GM18519 (cell line): Measurements from ENCODE around the gene CSTF2T.

Experiments used
- ATAC-seq: cut with Tn5 transposase; IDR thresholded peaks from one replicate; pipeline ENCODE4 v1.9.1; 2021; ENCODE audit warnings: mild to moderate bottlenecking, moderate library complexity; ENCODE audit not compliant: unreplicated experiment, low FRiP score

CSTF2T gene

DNA sequence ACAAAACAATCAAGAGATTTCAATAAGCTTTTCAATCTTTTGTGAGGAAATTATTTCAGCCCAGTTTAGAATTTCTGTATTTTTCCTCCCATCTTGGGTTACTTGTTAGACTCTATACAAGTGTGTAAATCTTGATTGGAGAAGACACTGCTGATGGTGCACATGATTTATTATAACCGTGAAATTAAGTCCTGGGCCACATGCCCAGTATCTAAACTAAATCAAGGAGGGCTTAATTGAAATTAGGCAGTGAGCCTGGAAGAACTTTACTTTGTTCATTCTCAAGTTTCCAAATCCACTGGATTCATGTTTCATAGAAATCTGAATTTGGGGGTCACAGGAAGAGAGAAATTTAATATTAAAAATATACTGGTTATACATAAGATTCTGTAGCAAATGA lies 44.5 kb downstream of the CSTF2T start:
- ATAC-seq: no peak

DNA sequence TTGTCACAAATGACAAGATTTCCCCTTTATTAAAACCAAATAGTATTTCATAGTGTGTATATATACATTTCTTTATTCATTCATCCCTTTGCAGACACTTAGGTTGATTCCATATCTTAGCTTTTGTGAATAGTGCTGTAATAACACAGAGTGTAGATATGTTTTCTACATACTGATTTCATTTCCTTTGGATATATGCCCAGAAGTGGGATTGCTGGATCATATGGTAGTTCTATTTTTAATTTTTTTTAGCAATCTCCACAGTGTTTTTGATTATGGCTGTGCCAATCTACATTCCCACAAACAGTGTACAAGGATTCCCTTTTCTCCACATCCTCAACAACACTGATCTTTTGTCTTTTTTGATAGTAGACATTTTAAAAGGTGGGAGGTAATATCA lies 46.4 kb downstream of the CSTF2T start:
- no peak for ATAC-seq

DNA sequence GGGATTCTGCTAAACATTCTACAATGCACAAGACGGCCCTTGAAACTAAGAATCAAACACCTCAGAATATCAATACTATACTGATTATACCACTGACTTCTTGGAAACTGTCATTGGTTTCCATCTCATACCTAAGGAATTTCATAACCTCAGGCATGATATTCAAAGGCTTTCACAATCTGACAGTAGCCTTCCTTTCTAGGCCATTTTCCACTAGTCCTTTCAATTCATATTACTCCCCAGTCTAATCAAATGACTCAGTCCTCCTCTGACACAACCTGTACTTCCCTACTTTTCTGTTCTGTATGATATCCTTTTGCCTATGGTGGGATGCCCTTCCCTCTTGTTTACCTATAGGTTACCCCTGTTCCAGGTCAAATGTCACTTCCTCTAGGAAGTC lies 48.3 kb downstream of the CSTF2T start:
- no peak for ATAC-seq

DNA sequence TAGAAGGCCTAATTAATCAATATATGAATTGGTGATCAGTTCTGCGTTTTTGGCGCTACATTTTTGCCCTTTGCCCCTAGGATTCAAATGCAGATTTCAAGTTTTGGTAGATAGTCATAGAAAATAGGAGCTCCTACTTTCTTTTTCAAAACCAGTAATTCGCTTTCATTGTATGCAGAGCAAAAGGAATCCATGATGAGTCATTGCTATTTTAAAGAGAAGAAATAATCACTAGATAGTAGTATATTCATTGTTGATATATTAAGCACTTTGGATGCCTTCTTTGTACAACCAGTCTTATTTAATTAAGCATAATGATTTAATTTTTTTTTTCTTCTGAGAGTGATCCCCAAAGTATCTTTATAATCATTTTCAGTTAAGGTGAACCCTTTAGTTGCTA lies 50.3 kb downstream of the CSTF2T start:
- ATAC-seq: no peak
